NCI-H1105 (cell line): ENCODE measurements around the gene CERCAM.
"Not testable (repeated sequence)": the region's sequence is repeated elsewhere in the genome, so short reads cannot be mapped to it uniquely, and the experiment has no call there.

Source experiments
- DNase-seq: peaks from one replicate; lab custom pipeline; 2025; lab: John Stamatoyannopoulos, UW

The CERCAM gene

GRCh38 chr9:128419061-128419925 is 1.4 kb upstream of the CERCAM start:
- DNase-seq, result peak; percentile 32

GRCh38 chr9:128420060-128420650 is 502 bp upstream of the CERCAM start:
- peak; percentile 46 for DNase-seq

GRCh38 chr9:128421482-128421996 is 882 bp downstream of the CERCAM start:
- DNase-seq, result no peak

DNA sequence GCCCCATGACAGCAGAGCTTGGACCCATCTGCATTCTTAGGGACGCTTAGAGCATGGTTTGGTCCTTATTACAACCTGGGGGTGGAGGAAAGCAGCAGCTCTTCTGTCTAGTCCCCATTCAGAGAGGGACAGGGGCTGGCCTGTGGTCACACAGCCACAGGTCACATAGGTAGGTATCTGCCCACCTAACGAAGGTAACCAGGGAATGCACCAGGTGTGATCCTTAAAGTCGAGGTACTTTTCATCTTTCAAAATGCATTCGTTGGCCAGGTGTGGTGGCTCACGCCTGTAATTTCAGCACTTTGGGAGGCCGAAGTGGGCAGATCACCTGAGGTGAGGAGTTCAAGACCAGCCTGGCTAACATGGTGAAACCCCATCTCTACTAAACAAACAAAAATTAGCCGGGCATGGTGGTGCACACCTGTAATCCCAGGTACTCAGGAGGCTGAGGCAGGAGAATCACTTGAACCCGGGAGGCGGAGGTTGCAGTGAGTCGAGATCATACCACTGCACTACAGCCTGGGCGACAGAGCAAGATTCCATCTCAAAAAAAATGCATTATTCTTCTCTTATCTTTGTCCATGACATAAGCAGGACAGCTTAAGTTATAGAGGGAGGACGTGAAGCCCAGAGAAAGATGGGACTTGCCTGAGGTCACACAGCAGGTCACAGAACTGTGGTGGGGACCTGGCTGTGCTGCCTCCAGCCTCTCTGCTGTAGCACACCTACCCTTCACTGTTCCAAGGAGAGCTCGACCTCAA is 1.5 kb downstream of the CERCAM start:
- not testable (repeated sequence) for DNase-seq

- DNase-seq, result no peak
These were observed 2.1 kb downstream of the CERCAM start for GRCh38 chr9:128422783-128423150.

GRCh38 chr9:128423356-128423755 is 2.7 kb downstream of the CERCAM start:
- not testable (repeated sequence) for DNase-seq

GRCh38 chr9:128424268-128424780 is 3.7 kb downstream of the CERCAM start:
- DNase-seq, result no peak

- no peak for DNase-seq
These were observed 8.2 kb downstream of the CERCAM start for GRCh38 chr9:128428644-128429512.

DNA sequence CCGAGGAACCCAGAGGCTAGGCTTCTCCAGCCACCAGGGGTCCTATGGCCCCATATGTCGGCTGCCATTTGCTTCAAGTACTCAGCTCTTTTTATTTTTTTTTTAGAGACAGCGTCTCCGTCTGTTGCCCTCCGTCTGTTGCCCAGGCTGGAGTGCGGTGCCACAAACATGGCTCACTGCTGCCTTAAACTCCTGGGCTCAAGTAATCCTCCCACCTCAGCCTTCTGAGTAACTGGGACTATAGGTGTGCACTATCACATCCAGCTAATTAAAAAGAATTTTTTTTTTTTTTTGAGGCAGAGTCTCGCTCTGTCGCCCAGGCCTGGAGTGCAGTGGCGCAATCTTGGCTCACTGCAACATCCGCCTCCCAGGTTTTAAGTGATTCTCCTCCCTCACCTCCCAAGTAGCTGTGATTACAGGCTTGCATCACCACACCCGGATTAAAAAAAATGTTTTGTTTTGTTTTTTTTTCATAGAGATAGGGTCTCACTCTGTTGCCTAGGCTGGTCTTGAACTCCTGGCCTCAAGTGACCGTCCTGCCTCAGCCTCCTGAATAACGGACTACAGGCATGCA is 8.9 kb downstream of the CERCAM start:
- no peak for DNase-seq

DNA sequence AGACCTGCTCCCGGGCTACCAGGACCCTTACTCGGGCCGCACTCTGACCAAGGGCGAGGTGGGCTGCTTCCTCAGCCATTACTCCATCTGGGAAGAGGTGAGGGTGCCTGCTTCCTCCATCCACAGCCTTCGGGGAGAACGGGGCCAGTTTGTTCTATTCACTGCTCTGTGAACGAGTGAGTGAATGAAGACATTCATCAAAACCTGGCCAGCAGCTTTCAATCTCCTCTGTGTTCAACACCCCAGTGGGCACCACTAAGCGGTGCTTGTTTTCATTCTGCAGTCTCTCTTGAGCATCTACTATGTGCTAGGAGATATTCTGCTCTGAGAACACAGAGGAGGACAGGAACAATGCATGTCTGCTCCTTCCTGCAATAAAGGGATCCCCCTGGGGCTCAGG is 10.6 kb downstream of the CERCAM start:
- no peak for DNase-seq

- DNase-seq, result no peak
These were observed 13.7 kb downstream of the CERCAM start for GRCh38 chr9:128434340-128434739.

DNA sequence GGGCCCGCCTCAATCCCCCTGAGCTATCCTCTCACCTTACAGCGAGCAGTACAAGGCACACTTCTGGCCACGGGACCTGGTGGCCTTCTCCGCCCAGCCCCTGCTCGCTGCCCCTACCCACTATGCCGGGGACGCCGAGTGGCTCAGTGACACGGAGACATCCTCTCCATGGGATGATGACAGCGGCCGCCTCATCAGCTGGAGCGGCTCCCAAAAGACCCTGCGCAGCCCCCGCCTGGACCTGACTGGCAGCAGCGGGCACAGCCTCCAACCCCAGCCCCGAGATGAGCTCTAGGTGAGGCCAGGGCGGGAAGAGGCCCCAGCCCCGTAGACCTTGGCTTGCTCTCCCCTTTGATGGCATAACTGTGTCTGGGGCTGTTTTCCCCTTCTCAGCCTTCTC is 15.0 kb downstream of the CERCAM start:
- no peak for DNase-seq

DNA sequence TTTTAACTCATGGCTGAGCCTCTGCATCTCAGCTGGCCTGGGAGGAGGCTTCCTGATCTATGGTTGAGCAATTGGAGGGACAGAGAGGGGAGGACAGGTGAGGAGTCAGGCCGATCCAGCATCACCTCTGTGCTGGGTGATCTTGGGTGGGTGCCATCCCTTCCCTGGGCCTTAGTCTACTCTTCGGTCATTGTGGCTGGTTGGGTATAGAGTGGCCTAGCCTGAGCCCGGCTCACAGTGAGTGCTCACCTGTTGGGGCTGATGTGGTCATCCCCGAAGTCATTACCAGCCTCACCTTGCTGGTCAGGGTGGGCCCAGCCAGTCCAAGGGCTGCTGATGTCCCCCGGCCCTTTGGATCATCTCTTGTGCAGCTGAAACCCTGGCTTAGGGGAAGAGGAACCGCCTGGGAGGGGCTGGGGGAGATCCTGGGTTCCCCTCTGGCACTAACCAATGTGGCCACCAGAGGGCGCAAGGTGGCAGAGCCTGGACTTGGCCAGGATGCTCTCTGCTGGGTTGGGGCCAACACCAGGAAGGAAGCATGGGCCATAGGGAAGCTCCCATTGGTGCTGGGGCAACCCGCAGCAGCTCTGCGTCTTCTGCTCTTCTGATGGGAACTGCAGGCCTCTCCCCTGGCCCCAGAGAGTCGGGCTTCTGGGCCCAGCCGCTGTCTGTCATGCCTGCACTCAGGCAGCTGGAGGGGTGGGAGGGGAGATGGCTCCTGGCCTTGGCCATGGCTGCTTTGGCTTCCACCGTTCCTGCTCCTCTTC is 17.9 kb downstream of the CERCAM start:
- peak; percentile 57 for DNase-seq

- no peak for DNase-seq
These were observed 18.6 kb downstream of the CERCAM start for GRCh38 chr9:128439273-128439672.

GRCh38 chr9:128442150-128442549 is 21.5 kb downstream of the CERCAM start:
- DNase-seq, result no peak

DNA sequence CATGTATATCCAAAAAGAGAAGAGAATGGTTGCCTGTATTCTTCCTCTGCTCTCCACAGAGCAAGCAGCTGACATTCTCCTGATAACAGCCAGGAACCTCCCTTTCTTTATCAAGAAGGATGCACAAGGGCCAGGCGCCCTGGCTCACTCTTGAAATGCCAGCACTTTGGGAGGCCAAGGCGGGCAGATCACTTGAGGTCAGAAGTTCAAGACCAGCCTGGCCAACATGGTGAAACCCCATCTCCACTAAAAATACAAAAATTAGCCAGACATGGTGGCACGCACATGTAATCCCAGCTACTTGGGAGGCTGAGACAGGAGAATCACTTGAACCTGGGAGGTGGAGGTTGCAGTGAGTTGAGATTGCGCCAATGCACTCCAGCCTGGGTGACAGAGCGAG is 25.8 kb downstream of the CERCAM start:
- DNase-seq, result not testable (repeated sequence)

- no peak for DNase-seq
These were observed 28.1 kb downstream of the CERCAM start for GRCh38 chr9:128448746-128449145.

GRCh38 chr9:128454991-128455390 is 34.3 kb downstream of the CERCAM start:
- DNase-seq, result no peak

DNA sequence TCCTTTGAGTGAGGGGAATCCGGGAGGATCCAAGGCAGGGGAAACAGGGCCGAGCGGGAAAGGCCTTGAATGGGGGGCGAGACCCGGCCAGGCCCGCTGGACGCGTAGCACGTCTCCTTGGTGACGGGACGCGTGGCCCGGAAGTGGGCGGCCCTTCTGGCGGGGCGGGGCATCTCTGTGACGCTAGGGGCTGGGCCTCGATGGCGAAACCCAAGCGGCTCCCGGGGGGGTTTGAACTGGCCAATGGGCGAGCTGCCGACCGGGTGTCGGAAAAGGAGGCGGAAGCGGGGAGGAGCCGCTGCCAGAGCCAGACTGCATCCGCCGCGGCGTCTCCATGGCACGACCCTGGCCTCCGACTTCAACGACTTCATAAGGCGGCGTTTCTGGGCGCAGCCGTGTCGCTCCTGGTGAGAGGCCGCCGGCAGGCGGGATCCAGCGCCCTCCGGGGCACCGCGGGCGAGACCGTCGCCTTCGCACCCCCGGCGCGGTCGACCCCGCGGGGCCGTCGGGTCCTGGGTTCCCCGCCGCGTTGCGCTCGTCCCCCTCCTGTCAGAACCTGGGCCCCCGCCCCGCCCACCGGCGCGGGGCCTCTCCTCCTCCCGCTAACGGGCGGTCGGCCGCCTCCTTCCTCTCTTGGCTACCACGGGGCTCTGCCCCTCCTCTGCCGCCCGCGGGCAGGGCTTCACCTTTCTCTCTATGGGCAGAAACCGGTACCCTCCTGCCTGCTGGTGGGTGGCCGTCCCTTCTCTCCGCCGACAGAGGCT is 35.4 kb downstream of the CERCAM start, which contains the start of gene ODF2:
ODF2 (plus strand) TSS at position 158 of the 764 bp plus-strand sequence; CDS start at position 244, 86 bp downstream.
- DNase-seq, result peak; percentile 96
